Breast epithelium (tissue), 3 donors: Measurements from ENCODE around the gene PGM2.

Experiments used
- POLR2AphosphoS5 ChIP-seq, 3 donors: sonication (generic); formaldehyde crosslinking; IDR thresholded peaks; one replicate each; pipeline ENCODE4 v1.6.1; 2017; ENCODE audit warnings: antibody characterized with exemption in 3 of 3
- TF ChIP-seq, protein P1 (sequence below), 3 donors: fragments of 450-650 bp; IDR thresholded peaks; one replicate each; pipeline ENCODE4 v1.5.1; 2016 to 2017; ENCODE audit warnings: antibody characterized with exemption in 3 of 3, mild to moderate bottlenecking in 3 of 3, moderate library complexity in 3 of 3

DNA sequence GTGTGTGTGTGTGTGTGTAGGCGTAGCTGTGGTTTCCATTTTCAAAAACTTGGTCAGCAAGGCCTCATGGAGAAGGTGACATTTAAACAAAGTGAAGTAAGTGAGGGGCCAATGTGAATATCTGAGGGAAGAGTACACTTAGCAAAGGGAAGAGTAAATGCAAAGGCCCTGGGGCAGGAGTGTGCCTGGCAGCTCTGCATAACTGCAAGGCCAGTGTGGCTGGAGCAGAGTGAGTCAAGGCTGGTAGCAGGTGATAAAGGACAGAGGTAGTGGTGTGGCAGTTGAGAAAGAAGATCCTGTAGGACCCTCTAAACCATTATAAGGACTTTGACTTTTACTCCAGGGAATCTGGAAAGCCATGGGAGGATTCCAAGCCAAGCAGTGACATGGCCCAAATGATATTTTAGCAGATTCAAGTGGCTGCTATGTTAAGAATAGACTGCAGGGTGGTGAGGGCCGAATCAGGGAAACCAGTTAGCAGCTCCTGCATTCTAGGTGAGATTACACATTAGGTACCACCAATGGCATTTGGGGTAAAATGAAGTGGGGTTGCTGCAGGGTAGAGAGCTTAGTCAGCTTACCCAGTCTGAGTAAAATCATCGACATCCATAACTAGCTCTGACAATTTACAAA is 58.5 kb downstream of the PGM2 start:
- TF ChIP-seq, protein P1, sequence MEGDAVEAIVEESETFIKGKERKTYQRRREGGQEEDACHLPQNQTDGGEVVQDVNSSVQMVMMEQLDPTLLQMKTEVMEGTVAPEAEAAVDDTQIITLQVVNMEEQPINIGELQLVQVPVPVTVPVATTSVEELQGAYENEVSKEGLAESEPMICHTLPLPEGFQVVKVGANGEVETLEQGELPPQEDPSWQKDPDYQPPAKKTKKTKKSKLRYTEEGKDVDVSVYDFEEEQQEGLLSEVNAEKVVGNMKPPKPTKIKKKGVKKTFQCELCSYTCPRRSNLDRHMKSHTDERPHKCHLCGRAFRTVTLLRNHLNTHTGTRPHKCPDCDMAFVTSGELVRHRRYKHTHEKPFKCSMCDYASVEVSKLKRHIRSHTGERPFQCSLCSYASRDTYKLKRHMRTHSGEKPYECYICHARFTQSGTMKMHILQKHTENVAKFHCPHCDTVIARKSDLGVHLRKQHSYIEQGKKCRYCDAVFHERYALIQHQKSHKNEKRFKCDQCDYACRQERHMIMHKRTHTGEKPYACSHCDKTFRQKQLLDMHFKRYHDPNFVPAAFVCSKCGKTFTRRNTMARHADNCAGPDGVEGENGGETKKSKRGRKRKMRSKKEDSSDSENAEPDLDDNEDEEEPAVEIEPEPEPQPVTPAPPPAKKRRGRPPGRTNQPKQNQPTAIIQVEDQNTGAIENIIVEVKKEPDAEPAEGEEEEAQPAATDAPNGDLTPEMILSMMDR (IDR thresholded peaks at IDR 0.05): no peak
- TF ChIP-seq POLR2AphosphoS5 (IDR thresholded peaks at IDR 0.05): no peak
